Adrenal gland (tissue), 12 donors: ENCODE measurements around the gene PI4KA. TPM values are rescaled to one million over a fixed set of nuclear protein-coding genes. Genes with fewer than 3 reads are reported as not detected.

Experiments
- DNase-seq, 7 donors: peaks; one replicate each; pipeline ENCODE4 v3.0.0-alpha.2; 2019 to 2020
- H3K27ac ChIP-seq, 5 donors: fragments of 200-600 bp; sonication (generic) in 4 of 5; 1 replicate in 3 of 5; 2 replicates in 2 of 5; pipeline versions ENCODE4 v1.5.1 to v1.8.0; 2016 to 2020; ENCODE audit warnings: mild to moderate bottlenecking in 1 of 5
- H3K27me3 ChIP-seq: fragments of 200-600 bp; 2 replicates; pipeline ENCODE4 v1.8.0; 2021
- H3K36me3 ChIP-seq, 2 donors: fragments of 200-600 bp; replicated peaks in 1 of 2; 1 replicate in 1 of 2; 2 replicates in 1 of 2; pipeline versions ENCODE4 v1.5.1 to v1.8.0; 2018 to 2022
- H3K4me1 ChIP-seq, 2 donors: fragments of 200-600 bp; replicated peaks in 1 of 2; 1 replicate in 1 of 2; 2 replicates in 1 of 2; pipeline versions ENCODE4 v1.5.1 to v1.8.0; 2018 to 2021
- H3K4me3 ChIP-seq, 4 donors: fragments of 200-600 bp; sonication (generic) in 3 of 4; one replicate each; pipeline ENCODE4 v1.5.1; 2016 to 2018
- H3K9me3 ChIP-seq, 3 donors: fragments of 200-600 bp; sonication (generic) in 1 of 3; replicated peaks in 1 of 3; 1 replicate in 2 of 3; 2 replicates in 1 of 3; pipeline versions ENCODE4 v1.5.1 to v1.8.0; 2016 to 2021
- CTCF ChIP-seq, 6 experiments: fragments of 450-650 bp in 4 of 6; fragments of 200-600 bp in 2 of 6; sonication (generic) in 1 of 6; IDR thresholded peaks; 1 replicate in 5 of 6; 2 replicates in 1 of 6; pipeline versions ENCODE4 v1.5.1 to v1.8.0; 2016 to 2021; ENCODE audit warnings: antibody characterized with exemption in 6 of 6, mild to moderate bottlenecking in 2 of 6, moderate library complexity in 1 of 6
- POLR2A ChIP-seq, 2 donors: fragments of 450-650 bp; IDR thresholded peaks; one replicate each; pipeline ENCODE4 v1.6.1; 2017; ENCODE audit warnings: antibody characterized with exemption in 2 of 2, mild to moderate bottlenecking in 2 of 2, moderate library complexity in 1 of 2
- WGBS, 4 donors: extraction: QIAGEN DNeasy Blood & Tissue Kit in 2 of 4; methylation state at CpG; one replicate each; pipeline versions ENCODE4 v1.1.5 to v1.1.7; 2013 to 2017; 5-methylcytosine and 5-hydroxymethylcytosine counted together
- intact Hi-C, 2 donors: fragments of 100-400 bp; cut with DNase I; formaldehyde crosslinking; loops; one replicate each; pipeline versions ENCODE4 v1.14.1 to v1.15.0; 2022 to 2023
- polyA plus RNA-seq, 3 donors: library from polyadenylated mRNA; stranded (reverse); fragments of 200-250 nt in 2 of 3; fragments of 350-450 nt in 1 of 3; fragmentation: Illumina TruSeq in 1 of 3; extraction: RNeasy Lipid Tissue Mini Kit (QIAGEN cat#74804) in 1 of 3; gene quantifications; one replicate each; pipeline ENCODE4 v1.2.3, GENCODE V29; 2013 to 2014
- total RNA-seq, 9 donors: library from RNA; depleted of rRNA in 4 of 9; stranded (reverse); fragments of >200 nt in 4 of 9; fragments of 120-200 nt in 1 of 9; fragmentation: NEBNext Ultra II Directional in 1 of 9; extraction: Animal tissue kit (Norgen Biotek cat#: 25700) in 1 of 9; gene quantifications; one replicate each; pipeline versions ENCODE4 v1.1.0 to v1.2.4, GENCODE V29; 2013 to 2023
- donor health status: healthy with polysubstance abuse.
- donor health status: Bipolar disorder and iron deficiency.
- donor health status: DM: yes; HTN: yes; CAD: no.
- donor health status: DM: no; HTN: no; CAD: no.
- donor health status: DM: no; HTN: no; CAD: no.
- donor health status: DM: yes; HTN: yes; CAD: no.

Gene PI4KA
- total and polyA plus RNA-seq, 12 donors, result 36.4 to 134 (median 85.6) TPM

- DNase-seq, result no peak
- TF ChIP-seq POLR2A (IDR thresholded peaks at IDR 0.05), result no peak
- TF ChIP-seq CTCF (IDR thresholded peaks at IDR 0.05), result no peak
- intact Hi-C loops, result no loop called here
- H3K27me3 ChIP-seq, result no peaks in the 10 kb centered on the region
- H3K4me1 ChIP-seq, result no peaks in the 10 kb centered on the region
- H3K4me3 ChIP-seq, result no peak overlapping the region
- WGBS, 4 donors, result 61 to 85% (median 72%) methylated on average over 2 of the region's 2 CpGs
- H3K27ac ChIP-seq, result no peak overlapping the region
- H3K36me3 ChIP-seq, result no peaks in the 10 kb centered on the region
- peaks cover 0 to 3% (median 0%) of the 10 kb centered on the region in 3 donors for H3K9me3 ChIP-seq
Observed at GRCh38 chr22:20659920-20660319, 198.7 kb downstream of the PI4KA start.

GRCh38 chr22:20659258-20659657 is 199.4 kb downstream of the PI4KA start:
- no peaks in the 10 kb centered on the region for H3K4me1 ChIP-seq
- no peak for DNase-seq
- WGBS, 4 donors, result 37 to 94% (median 58%) methylated on average over 1 of the region's 1 CpG
- no peak overlapping the region for H3K27ac ChIP-seq
- TF ChIP-seq POLR2A (IDR thresholded peaks at IDR 0.05) (no peak), CTCF (IDR thresholded peaks at IDR 0.05) (no peak)
- no peaks in the 10 kb centered on the region for H3K27me3 ChIP-seq
- H3K9me3 ChIP-seq, result peaks cover 0 to 3% (median 0%) of the 10 kb centered on the region in 3 donors
- no peak overlapping the region for H3K4me3 ChIP-seq
- intact Hi-C loops, result no loop called here
- no peaks in the 10 kb centered on the region for H3K36me3 ChIP-seq

DNA sequence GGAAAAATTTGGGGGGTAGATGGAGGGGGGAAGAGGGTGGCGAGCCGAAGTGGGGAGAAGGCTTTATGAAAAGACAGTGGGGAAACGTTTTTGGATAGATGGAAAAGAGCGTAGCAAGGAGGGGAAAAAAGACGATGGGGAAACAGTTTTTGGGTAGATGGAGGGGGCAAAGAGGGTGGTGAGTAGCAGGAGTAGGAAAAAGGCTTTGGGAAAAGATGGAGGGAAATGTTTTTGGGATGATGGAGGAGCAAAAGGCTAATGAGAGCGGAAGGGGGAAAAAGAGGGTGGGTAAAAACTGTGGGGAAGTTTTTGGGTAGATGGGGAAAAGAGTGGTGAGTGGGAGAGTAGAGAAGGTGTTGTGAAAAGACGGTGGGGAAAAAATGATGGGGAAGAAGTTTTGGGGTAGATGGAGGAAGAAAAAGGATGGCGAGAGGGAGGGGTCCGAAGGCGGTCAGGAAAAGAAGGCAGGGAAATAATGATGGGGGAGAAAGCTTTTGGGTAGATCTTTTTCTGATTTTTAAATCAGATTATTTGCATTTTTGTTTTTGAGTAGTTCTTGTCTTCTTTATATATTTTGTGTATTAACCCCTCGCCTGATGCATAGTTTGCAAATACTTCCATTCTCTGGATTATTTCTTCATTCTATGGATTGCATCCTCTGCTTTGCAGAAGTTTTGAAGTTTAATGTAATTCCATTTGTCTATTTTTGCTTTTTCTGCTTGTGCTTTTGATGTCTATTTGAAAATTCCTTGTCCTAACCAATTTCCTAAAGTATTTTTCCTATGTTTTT is 200.0 kb downstream of the PI4KA start:
- Histone ChIP-seq H3K9me3 (peaks cover 0 to 3% (median 0%) of the 10 kb centered on the region in 3 donors), H3K36me3 (no peaks in the 10 kb centered on the region), H3K4me1 (no peaks in the 10 kb centered on the region), H3K27me3 (no peaks in the 10 kb centered on the region), H3K27ac (no peak overlapping the region), H3K4me3 (no peak overlapping the region)
- no peak for DNase-seq
- intact Hi-C loops, result no loop called here
- 65 to 80% (median 73%) methylated on average over 11 of the region's 11 CpGs for WGBS, 4 donors
- TF ChIP-seq POLR2A (IDR thresholded peaks at IDR 0.05) (no peak), CTCF (IDR thresholded peaks at IDR 0.05) (no peak)

DNA sequence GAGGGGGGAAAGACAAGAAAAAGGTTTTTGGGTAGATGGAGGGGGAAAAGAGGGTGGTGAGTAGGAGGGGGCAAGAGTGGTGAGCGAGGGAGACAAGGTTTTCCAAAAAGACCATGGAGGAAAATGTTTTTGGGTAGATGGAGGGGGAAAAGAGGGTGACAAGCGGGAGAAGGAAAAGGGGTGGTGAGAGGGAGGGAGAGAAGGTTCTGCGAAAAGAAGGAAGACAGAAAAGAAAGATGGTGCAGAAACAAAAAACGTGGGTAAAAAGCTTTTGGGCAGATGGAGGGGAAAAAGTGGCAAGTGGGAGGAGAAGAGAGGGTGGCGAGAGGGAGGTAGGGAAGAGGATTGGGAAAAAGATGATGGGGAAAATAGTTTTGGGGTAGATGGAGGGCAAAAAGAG is 200.6 kb downstream of the PI4KA start:
- intact Hi-C loops, result no loop called here
- no peaks in the 10 kb centered on the region for H3K4me1 ChIP-seq
- H3K4me3 ChIP-seq, result no peak overlapping the region
- no peaks in the 10 kb centered on the region for H3K27me3 ChIP-seq
- WGBS, 4 donors, result 66 to 80% (median 70%) methylated on average over 5 of the region's 5 CpGs
- TF ChIP-seq CTCF (IDR thresholded peaks at IDR 0.05) (no peak), POLR2A (IDR thresholded peaks at IDR 0.05) (no peak)
- no peaks in the 10 kb centered on the region for H3K9me3 ChIP-seq
- DNase-seq, result no peak
- no peak overlapping the region for H3K27ac ChIP-seq
- no peaks in the 10 kb centered on the region for H3K36me3 ChIP-seq

Other genes with a start within 250 kb of the PI4KA start
- 1 to 10 TPM in 1 of 9 donors, under 1 TPM in 6, not detected in 2; 0.11 to 1.0 (median 0.29) TPM for gene SERPIND1, start 84.7 kb downstream of the PI4KA start, total RNA-seq
- gene SERPIND1, start 84.7 kb downstream of the PI4KA start, polyA plus RNA-seq, result under 1 TPM; 0.10 to 0.18 (median 0.16) TPM
- 10 to 100 TPM; 15.1 to 35.2 (median 26.1) TPM for gene SNAP29, start 196 bp upstream of the PI4KA start, total RNA-seq
- gene SNAP29, start 196 bp upstream of the PI4KA start, polyA plus RNA-seq, result 10 to 100 TPM; 16.6 to 76.5 (median 19.0) TPM
- gene CRKL, start 58.6 kb upstream of the PI4KA start, total RNA-seq, result 10 to 100 TPM; 33.3 to 69.1 (median 52.5) TPM
- gene CRKL, start 58.6 kb upstream of the PI4KA start, polyA plus RNA-seq, result 10 to 100 TPM; 15.6 to 33.3 (median 25.3) TPM
- 1 to 10 TPM in 7 of 9 donors, under 1 TPM in 2; 0.72 to 5.0 (median 1.9) TPM for gene AIFM3, start 108.4 kb upstream of the PI4KA start, total RNA-seq
- 1 to 10 TPM in 2 of 3 donors, under 1 TPM in 1; 0.37 to 9.1 (median 6.1) TPM for gene AIFM3, start 108.4 kb upstream of the PI4KA start, polyA plus RNA-seq
- 10 to 100 TPM; 34.7 to 76.3 (median 55.7) TPM for gene LZTR1, start 123.5 kb upstream of the PI4KA start, total RNA-seq
- 100 to 1,000 TPM in 1 of 3 donors, 10 to 100 TPM in 2; 32.6 to 100 (median 62.1) TPM for gene LZTR1, start 123.5 kb upstream of the PI4KA start, polyA plus RNA-seq
- 10 to 100 TPM; 32.4 to 63.3 (median 42.3) TPM for gene THAP7, start 143.3 kb upstream of the PI4KA start, total RNA-seq
- gene THAP7, start 143.3 kb upstream of the PI4KA start, polyA plus RNA-seq, result 100 to 1,000 TPM in 2 of 3 donors, 10 to 100 TPM in 1; 15.7 to 189 (median 115) TPM
- 10 to 100 TPM in 1 of 9 donors, 1 to 10 TPM in 8; 1.7 to 11.9 (median 4.6) TPM for gene P2RX6, start 156.4 kb upstream of the PI4KA start, total RNA-seq
- gene P2RX6, start 156.4 kb upstream of the PI4KA start, polyA plus RNA-seq, result 10 to 100 TPM in 1 of 3 donors, 1 to 10 TPM in 2; 2.2 to 10.3 (median 4.2) TPM
- 1 to 10 TPM in 8 of 9 donors, under 1 TPM in 1; 0.90 to 7.2 (median 3.8) TPM for gene SLC7A4, start 173.8 kb upstream of the PI4KA start, total RNA-seq
- 1 to 10 TPM in 1 of 3 donors, under 1 TPM in 2; 0.73 to 3.2 (median 0.94) TPM for gene SLC7A4, start 173.8 kb upstream of the PI4KA start, polyA plus RNA-seq
- gene LRRC74B, start 187.1 kb upstream of the PI4KA start, total RNA-seq, result under 1 TPM in 2 of 9 donors, not detected in 7; 0.11 to 0.28 TPM
- gene LRRC74B, start 187.1 kb upstream of the PI4KA start, polyA plus RNA-seq, result under 1 TPM in 2 of 3 donors, not detected in 1; 0.07 to 0.32 TPM